HG02870 (cell line): ENCODE data around the gene AFAP1.
"Not testable (repeated sequence)": the region's sequence is repeated elsewhere in the genome, so short reads cannot be mapped to it uniquely, and the experiment has no call there.

Source experiments
- ATAC-seq: cut with Tn5 transposase; IDR thresholded peaks from one replicate; pipeline ENCODE4 v1.9.1; 2021; ENCODE audit warnings: mild to moderate bottlenecking, moderate library complexity; ENCODE audit not compliant: unreplicated experiment

Gene AFAP1

GRCh38 chr4:7950301-7951092 is 10.8 kb upstream of the AFAP1 start:
- ATAC-seq = no peak

DNA sequence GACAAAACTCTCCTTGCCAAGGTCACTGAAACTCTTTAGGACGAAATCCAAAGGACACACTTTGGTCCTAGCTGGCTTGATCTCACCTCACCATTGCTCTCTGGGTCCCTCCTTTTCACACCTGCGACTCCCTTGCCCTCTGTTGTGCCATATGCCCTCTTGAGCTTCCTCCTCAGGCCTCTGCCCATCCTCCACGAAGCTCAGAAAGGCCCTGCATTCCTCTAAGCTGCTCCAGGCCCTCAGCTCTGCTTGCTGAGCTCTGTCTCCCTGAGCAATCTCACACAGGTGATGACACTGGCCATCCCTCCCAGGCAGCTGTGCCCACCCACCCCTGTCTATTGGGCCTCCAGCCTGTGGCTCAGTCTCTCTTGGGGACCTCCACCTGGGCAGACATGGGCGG is 10.1 kb upstream of the AFAP1 start:
- no peak for ATAC-seq

GRCh38 chr4:7947927-7948326 is 8.3 kb upstream of the AFAP1 start:
- no peak for ATAC-seq

GRCh38 chr4:7945709-7946380 is 6.2 kb upstream of the AFAP1 start:
- no peak for ATAC-seq

GRCh38 chr4:7944599-7945220 is 5.0 kb upstream of the AFAP1 start:
- no peak for ATAC-seq

- not testable (repeated sequence) for ATAC-seq
Measured at GRCh38 chr4:7943688-7944087, 4.0 kb upstream of the AFAP1 start.

DNA sequence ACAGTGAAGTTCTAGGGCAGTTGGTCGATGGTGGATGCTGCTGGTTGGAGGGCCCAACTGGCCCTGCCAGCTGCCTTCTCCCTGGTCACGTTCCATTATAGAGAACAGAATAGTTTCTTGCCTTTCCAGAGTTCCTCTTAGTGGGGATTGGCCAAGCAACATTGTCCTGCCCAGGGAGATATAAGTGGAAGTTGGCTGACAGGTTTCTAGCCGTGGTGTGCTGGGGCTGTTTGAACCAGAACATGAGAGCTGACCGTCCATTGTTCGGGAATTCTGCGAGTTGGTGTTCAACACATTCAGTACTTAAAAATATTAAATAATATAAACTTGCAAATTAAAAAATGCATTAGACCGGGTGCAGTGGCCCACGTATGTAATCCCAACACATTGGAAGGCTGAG is 3.5 kb upstream of the AFAP1 start:
- ATAC-seq = no peak

DNA sequence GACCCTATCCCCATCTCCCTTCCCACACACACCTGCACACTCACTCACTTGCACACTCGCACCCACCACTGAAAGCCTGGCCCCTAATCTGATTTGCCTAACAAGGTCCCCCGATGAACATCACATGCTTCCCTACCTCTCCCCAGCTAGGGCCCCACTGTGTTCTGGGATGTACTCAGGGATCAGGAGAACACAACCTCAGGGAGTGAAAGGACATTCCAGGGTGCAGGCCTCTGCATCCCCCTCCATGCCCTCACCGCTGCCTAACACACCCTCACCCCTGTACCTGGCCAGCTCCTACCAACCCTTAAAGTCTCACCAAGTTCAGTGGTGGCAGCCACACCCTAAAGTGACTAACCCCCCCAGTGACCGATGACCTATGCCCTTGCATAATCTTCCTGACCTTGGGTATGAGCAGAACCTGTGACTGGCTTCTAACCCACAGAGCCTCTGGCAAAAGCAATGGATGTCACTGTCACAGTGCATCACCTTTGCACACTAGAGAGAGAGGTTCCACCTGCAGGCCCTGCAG is 2.4 kb upstream of the AFAP1 start:
- ATAC-seq = no peak

GRCh38 chr4:7941111-7941964 is 1.7 kb upstream of the AFAP1 start:
- no peak for ATAC-seq

DNA sequence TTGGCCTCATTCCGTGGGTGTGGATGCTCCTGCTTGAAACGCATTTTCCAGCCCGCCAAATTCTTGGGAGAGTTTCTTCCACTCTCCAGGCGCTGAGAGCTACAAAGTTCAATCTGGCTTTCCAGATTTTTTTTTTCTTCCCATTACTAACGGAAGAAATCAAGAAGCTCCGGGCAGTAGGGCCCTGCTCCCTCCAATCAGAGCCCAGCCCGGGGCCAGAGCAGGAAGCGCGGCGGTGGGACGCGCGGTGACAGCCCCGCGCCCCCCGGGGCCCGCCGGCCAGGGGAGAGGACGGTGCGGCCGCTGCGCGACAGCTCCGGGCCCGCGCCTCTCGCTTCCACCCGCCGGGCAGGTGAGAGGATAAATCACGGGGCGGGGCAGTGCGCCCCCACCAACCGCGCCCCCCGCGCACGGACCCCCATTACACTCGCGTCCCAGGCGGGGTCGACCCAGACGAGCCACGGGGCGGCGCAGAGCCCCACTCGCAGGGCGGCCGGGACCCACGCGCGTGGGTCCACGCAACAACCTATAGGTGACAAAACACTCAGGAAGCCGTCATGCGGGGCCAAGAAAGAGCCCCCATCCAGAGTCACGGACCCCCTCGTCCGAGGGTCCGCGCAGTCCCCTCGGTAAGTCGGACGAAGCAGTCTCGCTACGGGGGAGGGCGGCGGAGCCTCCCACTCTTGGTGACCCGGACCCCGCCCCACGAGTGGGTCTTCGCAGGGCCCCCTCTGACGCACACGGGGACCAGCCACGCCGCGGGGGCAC is 868 bp downstream of the AFAP1 start:
- ATAC-seq = no peak

DNA sequence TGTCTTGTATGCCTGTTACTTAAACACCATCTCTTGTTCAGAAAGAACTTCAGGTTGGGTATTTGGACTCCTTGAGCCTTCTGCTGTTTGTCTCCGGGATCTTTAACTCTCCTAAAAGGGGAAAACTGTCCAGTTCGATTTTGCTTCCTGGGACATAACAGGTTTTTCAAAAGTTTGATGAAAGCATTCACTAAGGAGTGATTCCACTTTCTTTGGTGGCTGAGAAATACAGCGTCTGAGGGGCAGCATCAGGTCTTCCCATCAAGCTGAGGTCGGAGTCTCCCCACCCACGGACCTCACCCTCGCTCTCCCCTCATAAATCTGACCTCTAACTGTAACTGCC is 1.4 kb downstream of the AFAP1 start:
- ATAC-seq = no peak

DNA sequence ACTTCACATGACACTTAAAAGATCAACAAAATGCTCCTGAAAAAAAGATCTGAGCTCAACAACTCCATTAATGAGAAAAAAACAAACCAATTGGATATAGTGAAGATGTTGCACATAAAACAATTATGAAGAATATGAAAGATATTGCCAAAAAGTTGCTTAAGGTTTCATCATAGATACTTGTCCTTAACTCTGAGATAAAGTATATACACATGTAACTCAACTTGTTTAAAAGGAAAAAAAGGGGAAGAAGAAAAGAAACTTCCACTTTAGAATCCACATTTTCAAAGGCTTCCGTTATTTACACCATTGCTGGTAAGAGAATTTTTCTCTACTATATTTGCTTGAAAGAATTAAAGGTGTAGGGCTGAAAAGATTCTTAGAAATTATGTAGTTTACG is 2.7 kb downstream of the AFAP1 start:
- ATAC-seq = no peak

- ATAC-seq = no peak
Measured at GRCh38 chr4:7933651-7934510, 5.8 kb downstream of the AFAP1 start.

DNA sequence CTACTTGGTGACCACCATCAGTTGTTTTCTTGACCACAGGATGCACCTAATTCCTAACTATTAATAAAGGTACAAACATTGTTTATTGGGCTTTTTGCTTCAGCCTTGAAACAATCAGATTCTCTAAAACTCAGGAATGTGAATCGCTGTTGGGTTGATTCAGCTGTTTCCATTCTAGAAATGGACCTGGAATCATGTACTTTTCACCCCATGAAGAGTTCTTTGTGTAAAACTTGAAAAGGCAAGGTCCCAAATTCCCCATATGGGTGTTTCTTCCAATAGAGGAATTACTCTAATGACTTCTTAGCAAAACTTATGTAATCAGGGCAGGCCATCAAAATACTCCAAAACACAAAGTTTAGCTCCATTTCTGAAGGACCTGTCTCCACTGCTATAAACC is 7.4 kb downstream of the AFAP1 start:
- no peak for ATAC-seq

DNA sequence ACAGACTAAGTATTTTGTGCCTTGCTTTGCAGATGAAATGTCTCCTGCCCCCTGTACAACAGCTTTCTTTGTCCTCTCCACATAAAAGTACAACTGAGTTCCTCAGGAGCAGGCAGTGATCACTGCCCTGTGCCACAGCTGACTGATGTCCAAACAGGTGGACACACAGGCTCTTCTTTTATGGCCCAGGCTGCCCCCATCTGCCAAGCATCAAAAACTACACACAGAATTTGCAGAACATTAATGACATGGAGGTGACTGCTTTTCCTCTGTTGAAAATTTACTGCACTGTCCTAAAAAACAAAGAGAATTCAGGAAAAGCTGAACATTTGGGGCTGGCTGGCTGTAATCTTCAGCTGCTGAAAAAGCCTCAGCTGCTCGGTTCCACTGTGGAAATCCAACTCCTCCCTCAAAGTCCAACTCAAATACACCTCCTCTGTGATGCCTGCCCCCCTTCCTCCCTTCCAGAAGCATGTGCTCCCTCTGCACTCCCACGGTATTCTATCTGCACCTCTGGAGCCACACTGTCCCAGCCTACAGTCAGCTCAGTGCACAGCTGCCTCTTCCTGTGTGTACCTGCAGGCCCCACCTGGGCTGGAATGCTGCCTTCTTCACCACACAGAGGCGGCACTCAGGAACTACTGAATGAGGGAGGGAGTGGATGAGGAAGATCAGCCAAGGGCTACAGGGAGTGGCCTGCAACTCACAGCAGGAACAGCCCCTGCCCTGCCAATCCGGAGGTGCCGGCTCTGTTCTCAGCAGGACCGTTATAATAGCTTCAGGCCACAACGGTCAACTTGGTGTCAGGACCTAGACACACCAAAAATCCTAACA is 10.3 kb downstream of the AFAP1 start:
- ATAC-seq = no peak

- ATAC-seq = no peak
Measured at GRCh38 chr4:7928711-7929110, 10.9 kb downstream of the AFAP1 start.

DNA sequence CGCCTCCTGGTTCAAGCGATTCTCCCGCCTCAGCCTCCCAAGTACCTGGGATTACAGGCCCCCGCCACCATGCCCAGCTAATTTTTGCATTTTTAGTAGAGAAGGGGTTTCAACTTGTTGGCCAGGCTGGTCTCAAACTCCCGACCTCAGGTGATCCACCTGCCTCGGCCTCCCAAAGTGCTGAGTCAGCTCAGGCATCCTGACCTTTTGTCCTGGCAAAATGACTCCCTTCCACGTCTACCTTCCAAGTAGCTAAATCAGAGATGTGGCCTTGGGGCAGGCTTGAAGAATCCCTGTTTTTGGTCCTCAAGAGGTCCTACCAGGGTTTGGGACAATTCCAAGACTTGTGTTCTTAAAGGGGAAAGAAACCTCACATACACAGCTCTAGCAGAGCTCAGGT is 12.8 kb downstream of the AFAP1 start:
- no peak for ATAC-seq

DNA sequence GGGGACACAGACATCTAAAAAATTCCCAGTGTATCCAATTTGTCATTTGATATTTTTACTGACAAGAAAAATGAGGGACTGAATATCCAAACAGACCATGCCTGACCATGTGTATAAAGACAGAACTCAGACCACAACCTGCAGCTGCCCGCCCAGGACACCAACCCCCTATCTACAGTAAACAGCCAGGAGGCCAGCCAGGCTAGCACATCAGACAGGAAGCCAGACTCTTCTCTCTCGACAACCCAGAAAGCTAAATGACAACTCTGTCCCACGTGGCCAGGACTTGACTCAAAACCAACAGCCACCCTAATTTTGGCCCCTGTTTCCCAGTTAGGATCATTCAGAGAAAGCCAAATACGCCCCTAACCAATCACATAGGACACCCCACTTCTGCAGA is 15.1 kb downstream of the AFAP1 start:
- no peak for ATAC-seq

GRCh38 chr4:7924163-7924562 is 15.5 kb downstream of the AFAP1 start:
- no peak for ATAC-seq
